Natural killer cell (primary cell): ENCODE data around the gene CDCA4. TPM values are rescaled to one million over a fixed set of nuclear protein-coding genes. Genes with fewer than 3 reads are reported as not detected.

Source experiments
- ATAC-seq, 3 donors: fragments of 150-1000 bp in 2 of 3; fragments of 200-7000 bp in 1 of 3; cut with Tn5 transposase; 1 replicate in 1 of 3; 2 replicates in 2 of 3; pipeline ENCODE4 v1.10.0; 2021; ENCODE audit warnings: mild to moderate bottlenecking in 2 of 3, moderate library complexity in 2 of 3
- DNase-seq, 2 donors: peaks; one replicate each; pipeline versions ENCODE4 v3.0.0 to v3.0.0-alpha.2; 2013 to 2021; ENCODE audit warnings: mixed read lengths in 1 of 2
- H3K27ac ChIP-seq: one replicate; pipeline ENCODE4 v1.5.1; 2013; ENCODE audit warnings: mild to moderate bottlenecking, low read length
- H3K27me3 ChIP-seq: one replicate; pipeline ENCODE4 v1.6.1; 2013; ENCODE audit warnings: low read length; ENCODE audit not compliant: control insufficient read depth, insufficient read depth
- H3K36me3 ChIP-seq: one replicate; pipeline ENCODE4 v1.6.1; 2013; ENCODE audit warnings: low read length; ENCODE audit not compliant: control insufficient read depth, insufficient read depth
- H3K4me1 ChIP-seq: one replicate; pipeline ENCODE4 v1.6.1; 2013; ENCODE audit warnings: low read length; ENCODE audit not compliant: control insufficient read depth, insufficient read depth
- H3K4me3 ChIP-seq: one replicate; pipeline ENCODE4 v1.5.1; 2013; ENCODE audit warnings: low read length
- H3K9me3 ChIP-seq: one replicate; pipeline ENCODE4 v1.6.1; 2013; ENCODE audit warnings: low read length; ENCODE audit not compliant: control insufficient read depth, insufficient read depth
- H3K27ac Mint-ChIP-seq, 2 donors: one replicate each; pipeline ENCODE4 v1.8.0; 2022; ENCODE audit warnings: mild to moderate bottlenecking in 2 of 2, mixed read lengths in 2 of 2, moderate library complexity in 1 of 2
- H3K27me3 Mint-ChIP-seq, 2 donors: one replicate each; pipeline ENCODE4 v1.8.0; 2022; ENCODE audit warnings: low read depth in 2 of 2, mixed read lengths in 2 of 2
- H3K36me3 Mint-ChIP-seq: one replicate; pipeline ENCODE4 v1.8.0; 2022; ENCODE audit warnings: mixed read lengths
- H3K4me1 Mint-ChIP-seq, 2 donors: one replicate each; pipeline ENCODE4 v1.8.0; 2022; ENCODE audit warnings: mixed read lengths in 2 of 2
- H3K4me3 Mint-ChIP-seq: one replicate; pipeline ENCODE4 v1.8.0; 2022; ENCODE audit warnings: mild to moderate bottlenecking, moderate library complexity, mixed read lengths
- H3K9me3 Mint-ChIP-seq, 2 donors: one replicate each; pipeline ENCODE4 v1.8.0; 2022; ENCODE audit warnings: mixed read lengths in 2 of 2
- CTCF ChIP-seq: fragments of 200-600 bp; IDR thresholded peaks from one replicate; pipeline ENCODE4 v1.8.0; 2022; ENCODE audit warnings: antibody characterized with exemption
- WGBS: methylation state at CpG from one replicate; pipeline ENCODE4 v1.1.7; 2013; ENCODE audit warnings: missing lambda C conversion rate; ENCODE audit not compliant: insufficient coverage; 5-methylcytosine and 5-hydroxymethylcytosine counted together
- intact Hi-C: fragments of 100-400 bp; cut with micrococcal nuclease; formaldehyde crosslinking; loops from one replicate; pipeline ENCODE4 v1.14.2; 2022
- total RNA-seq, 4 donors: library from RNA; stranded (reverse); fragments of 120-200 nt in 1 of 4; gene quantifications; one replicate each; pipeline versions ENCODE4 v1.2.3 to v1.2.4, GENCODE V29; 2013 to 2022

Gene CDCA4
- total RNA-seq, 3 donors from 2014 or later (not counting 1 experiment from before 2014, with no cell fraction given) = 10.3 to 20.7 (median 16.6) TPM

GRCh38 chr14:105026802-105027563 is 6.1 kb upstream of the CDCA4 start:
- Mint-ChIP-seq H3K27ac (no peak overlapping the region), H3K4me1 (peaks cover 4 to 5% of the 10 kb centered on the region in 2 donors), H3K27me3 (no peaks in the 10 kb centered on the region), H3K9me3 (no peaks in the 10 kb centered on the region), H3K36me3 (no peaks in the 10 kb centered on the region), H3K4me3 (no peak overlapping the region)
- intact Hi-C loops = no loop called here
- H3K36me3 ChIP-seq = no peaks in the 10 kb centered on the region
- no peaks in the 10 kb centered on the region for H3K9me3 ChIP-seq
- peaks cover 17% of the 10 kb centered on the region for H3K4me1 ChIP-seq
- TF ChIP-seq CTCF = no peak
- no peak for DNase-seq
- ATAC-seq = no peak
- no peak overlapping the region for H3K27ac ChIP-seq
- no peak overlapping the region for H3K4me3 ChIP-seq
- WGBS = no CpG with 5 or more reads among the region's 1 CpG
- no peaks in the 10 kb centered on the region for H3K27me3 ChIP-seq

- no peak overlapping the region for H3K4me3 ChIP-seq
- no peak for TF ChIP-seq CTCF
- H3K36me3 ChIP-seq = no peaks in the 10 kb centered on the region
- Mint-ChIP-seq H3K27me3 (no peaks in the 10 kb centered on the region), H3K9me3 (no peaks in the 10 kb centered on the region), H3K4me3 (no peak overlapping the region), H3K27ac (no peak overlapping the region), H3K36me3 (no peaks in the 10 kb centered on the region), H3K4me1 (peaks cover 12% of the 10 kb centered on the region in 2 donors)
- 80% methylated on average over 12 of the region's 16 CpGs for WGBS
- H3K4me1 ChIP-seq = peaks cover 24% of the 10 kb centered on the region
- H3K27ac ChIP-seq = peak overlapping the region; percentile 30
- ATAC-seq (no peak), DNase-seq (no peak)
- intact Hi-C loops = no loop called here
- no peaks in the 10 kb centered on the region for H3K27me3 ChIP-seq
- no peaks in the 10 kb centered on the region for H3K9me3 ChIP-seq
Measured at GRCh38 chr14:105026033-105026785, 5.3 kb upstream of the CDCA4 start.

GRCh38 chr14:105025429-105025828 is 4.5 kb upstream of the CDCA4 start:
- TF ChIP-seq CTCF = no peak
- WGBS = 95% methylated on average over 6 of the region's 6 CpGs
- H3K4me3 Mint-ChIP-seq = no peak overlapping the region

More at GRCh38 chr14:105025429-105025828, 4.5 kb upstream of the CDCA4 start:
- H3K27me3 ChIP-seq = no peaks in the 10 kb centered on the region
- DNase-seq (no peak), ATAC-seq (no peak)
- H3K36me3 Mint-ChIP-seq = no peaks in the 10 kb centered on the region
- H3K27ac Mint-ChIP-seq = peak overlapping the region; percentile 43 to 53
- no peaks in the 10 kb centered on the region for H3K36me3 ChIP-seq
- no peaks in the 10 kb centered on the region for H3K27me3 Mint-ChIP-seq
- no peak overlapping the region for H3K4me3 ChIP-seq
- H3K4me1 ChIP-seq = peaks cover 24% of the 10 kb centered on the region
- no peaks in the 10 kb centered on the region for H3K9me3 Mint-ChIP-seq
- intact Hi-C loops = no loop called here
- peaks cover 12% of the 10 kb centered on the region in 2 donors for H3K4me1 Mint-ChIP-seq
- peak overlapping the region; percentile 37 for H3K27ac ChIP-seq
- no peaks in the 10 kb centered on the region for H3K9me3 ChIP-seq
